RKO (cell line): Measurements from ENCODE around the gene NUF2.

Experiments used
- DNase-seq: peaks from one replicate; pipeline ENCODE4 v3.0.0-alpha.2; 2016; ENCODE audit warnings: low spot score

NUF2 gene

GRCh38 chr1:163401211-163401610 is 79.5 kb downstream of the NUF2 start:
- DNase-seq: no peak
